IMR-90 (cell line): ENCODE data around the gene PITPNM3.

Source experiments
- CEBPB ChIP-seq: IDR thresholded peaks from 2 replicates; pipeline ENCODE4 v1.6.1; 2012; ENCODE audit warnings: low read depth, low read length, improper control_type of control experiment
- CTCF ChIP-seq: conservative IDR thresholded peaks from 2 replicates; pipeline ENCODE4 v1.5.1; 2012; ENCODE audit warnings: mild to moderate bottlenecking, low read depth, low read length, improper control_type of control experiment
- ELK1 ChIP-seq: fragments of 150-350 bp; IDR thresholded peaks from 2 replicates; pipeline ENCODE4 v1.6.1; 2016; ENCODE audit warnings: low read depth, mild to moderate bottlenecking, low read length, moderate library complexity, borderline replicate concordance
- POLR2A ChIP-seq: IDR thresholded peaks from 2 replicates; pipeline ENCODE4 v1.6.1; 2012; ENCODE audit warnings: mild to moderate bottlenecking, low read depth, low read length
- RFX5 ChIP-seq: IDR thresholded peaks from 2 replicates; pipeline ENCODE4 v1.8.0; 2012; ENCODE audit warnings: low read depth, mild to moderate bottlenecking, low read length, moderate library complexity
- SMC3 ChIP-seq: fragments of 150-350 bp; IDR thresholded peaks from 2 replicates; pipeline ENCODE4 v1.6.1; 2016; ENCODE audit warnings: low read depth, mild to moderate bottlenecking, antibody characterized with exemption, low read length, moderate library complexity

GRCh38 chr17:6492892-6493674 lies 63.3 kb downstream of the PITPNM3 start:
- TF ChIP-seq CTCF: no peak
- TF ChIP-seq POLR2A: no peak
- TF ChIP-seq ELK1: no peak
- no peak for TF ChIP-seq SMC3
- TF ChIP-seq CEBPB: no peak
- no peak for TF ChIP-seq RFX5
